Sigmoid colon (tissue), 7 donors: ENCODE results near the gene CCNB1IP1. TPM values are rescaled to one million over a fixed set of nuclear protein-coding genes. Genes with fewer than 3 reads are reported as not detected.

ENCODE experiments used
- DNase-seq: peaks from one replicate; pipeline ENCODE4 v3.0.0-alpha.2; 2019
- H3K27ac ChIP-seq, 4 donors: fragments of 200-600 bp; sonication (generic); one replicate each; pipeline ENCODE4 v1.5.1; 2016 to 2019; ENCODE audit warnings: mild to moderate bottlenecking in 1 of 4
- H3K27me3 ChIP-seq, 3 donors: fragments of 200-600 bp; sonication (generic); one replicate each; pipeline ENCODE4 v1.5.1; 2019; ENCODE audit warnings: mild to moderate bottlenecking in 1 of 3
- H3K36me3 ChIP-seq, 4 donors: fragments of 200-600 bp; sonication (generic); one replicate each; pipeline ENCODE4 v1.5.1; 2016 to 2019
- H3K4me1 ChIP-seq, 4 donors: fragments of 200-600 bp; sonication (generic); one replicate each; pipeline ENCODE4 v1.5.1; 2017 to 2019
- H3K4me3 ChIP-seq, 4 donors: fragments of 200-600 bp; sonication (generic); one replicate each; pipeline ENCODE4 v1.5.1; 2017 to 2019; ENCODE audit warnings: mild to moderate bottlenecking in 2 of 4, moderate library complexity in 1 of 4
- H3K9me3 ChIP-seq, 4 donors: fragments of 200-600 bp in 3 of 4; sonication (generic) in 3 of 4; one replicate each; pipeline versions ENCODE4 v1.5.1 to v1.6.1; 2013 to 2019
- EP300 ChIP-seq, 4 donors: sonication (generic); formaldehyde crosslinking; IDR thresholded peaks; one replicate each; pipeline ENCODE4 v1.6.1; 2017; ENCODE audit warnings: antibody characterized with exemption in 4 of 4
- POLR2A ChIP-seq, 2 donors: fragments of 450-650 bp; IDR thresholded peaks; one replicate each; pipeline ENCODE4 v1.6.1; 2016; ENCODE audit warnings: antibody characterized with exemption in 2 of 2, mild to moderate bottlenecking in 2 of 2, moderate library complexity in 2 of 2
- POLR2AphosphoS5 ChIP-seq, 4 donors: sonication (generic); formaldehyde crosslinking; IDR thresholded peaks; one replicate each; pipeline ENCODE4 v1.6.1; 2017; ENCODE audit warnings: antibody characterized with exemption in 4 of 4
- WGBS, 2 donors: extraction: QIAGEN DNeasy Blood & Tissue Kit; methylation state at CpG; one replicate each; pipeline ENCODE4 v1.1.7; 2013; 5-methylcytosine and 5-hydroxymethylcytosine counted together
- intact Hi-C: fragments of 100-400 bp; cut with DNase I; formaldehyde crosslinking; loops from one replicate; pipeline ENCODE4 v1.15.1; 2023
- polyA plus RNA-seq, 3 donors: library from polyadenylated mRNA; stranded (reverse); fragments of 200-250 nt; gene quantifications; one replicate each; pipeline ENCODE4 v1.2.3, GENCODE V29; 2013
- total RNA-seq, 4 donors: library from RNA; depleted of rRNA; stranded (reverse); fragments of >200 nt; gene quantifications; one replicate each; pipeline ENCODE4 v1.1.0, GENCODE V29; 2016
- TF ChIP-seq, protein P1 (sequence below), 4 experiments: fragments of 450-650 bp in 3 of 4; fragments of 200-600 bp in 1 of 4; IDR thresholded peaks; one replicate each; pipeline ENCODE4 v1.5.1; 2016 to 2019; ENCODE audit warnings: antibody characterized with exemption in 4 of 4, mild to moderate bottlenecking in 3 of 4, moderate library complexity in 2 of 4
- donor health status: healthy with polysubstance abuse.
- donor health status: Bipolar disorder and iron deficiency.
- donor health status: healthy.

The CCNB1IP1 gene
- total and polyA plus RNA-seq, 7 donors: 31.2 to 55.8 (median 44.4) TPM

GRCh38 chr14:20347747-20348146 lies 14.7 kb upstream of the CCNB1IP1 start:
- H3K4me1 ChIP-seq: peaks cover 0 to 10% (median 6%) of the 10 kb centered on the region in 4 donors
- no peak overlapping the region for H3K27ac ChIP-seq
- intact Hi-C loops: no loop called here
- DNase-seq: no peak
- no peaks in the 10 kb centered on the region for H3K9me3 ChIP-seq
- TF ChIP-seq, protein P1, sequence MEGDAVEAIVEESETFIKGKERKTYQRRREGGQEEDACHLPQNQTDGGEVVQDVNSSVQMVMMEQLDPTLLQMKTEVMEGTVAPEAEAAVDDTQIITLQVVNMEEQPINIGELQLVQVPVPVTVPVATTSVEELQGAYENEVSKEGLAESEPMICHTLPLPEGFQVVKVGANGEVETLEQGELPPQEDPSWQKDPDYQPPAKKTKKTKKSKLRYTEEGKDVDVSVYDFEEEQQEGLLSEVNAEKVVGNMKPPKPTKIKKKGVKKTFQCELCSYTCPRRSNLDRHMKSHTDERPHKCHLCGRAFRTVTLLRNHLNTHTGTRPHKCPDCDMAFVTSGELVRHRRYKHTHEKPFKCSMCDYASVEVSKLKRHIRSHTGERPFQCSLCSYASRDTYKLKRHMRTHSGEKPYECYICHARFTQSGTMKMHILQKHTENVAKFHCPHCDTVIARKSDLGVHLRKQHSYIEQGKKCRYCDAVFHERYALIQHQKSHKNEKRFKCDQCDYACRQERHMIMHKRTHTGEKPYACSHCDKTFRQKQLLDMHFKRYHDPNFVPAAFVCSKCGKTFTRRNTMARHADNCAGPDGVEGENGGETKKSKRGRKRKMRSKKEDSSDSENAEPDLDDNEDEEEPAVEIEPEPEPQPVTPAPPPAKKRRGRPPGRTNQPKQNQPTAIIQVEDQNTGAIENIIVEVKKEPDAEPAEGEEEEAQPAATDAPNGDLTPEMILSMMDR (IDR thresholded peaks at IDR 0.05): no peak
- TF ChIP-seq EP300 (IDR thresholded peaks at IDR 0.05) (no peak), POLR2A (IDR thresholded peaks at IDR 0.05) (no peak), POLR2AphosphoS5 (IDR thresholded peaks at IDR 0.05) (no peak)
- H3K27me3 ChIP-seq: no peaks in the 10 kb centered on the region
- WGBS, 2 donors: 98% methylated on average over 3 of the region's 3 CpGs
- H3K36me3 ChIP-seq: peaks cover 8 to 73% (median 19%) of the 10 kb centered on the region in 4 donors
- no peak overlapping the region for H3K4me3 ChIP-seq

- Histone ChIP-seq H3K27ac (no peak overlapping the region), H3K27me3 (no peaks in the 10 kb centered on the region), H3K9me3 (no peaks in the 10 kb centered on the region), H3K4me3 (no peak overlapping the region), H3K4me1 (peaks cover 0 to 10% (median 8%) of the 10 kb centered on the region in 4 donors), H3K36me3 (peaks cover 8 to 62% (median 15%) of the 10 kb centered on the region in 4 donors)
- intact Hi-C loops: no loop called here
- 97 to 100% methylated on average over 1 of the region's 1 CpG for WGBS, 2 donors
- TF ChIP-seq POLR2AphosphoS5 (IDR thresholded peaks at IDR 0.05): no peak
- TF ChIP-seq POLR2A (IDR thresholded peaks at IDR 0.05): no peak
- no peak for TF ChIP-seq EP300 (IDR thresholded peaks at IDR 0.05)
- TF ChIP-seq, protein P1 (IDR thresholded peaks at IDR 0.05): no peak
- no peak for DNase-seq
Observed at GRCh38 chr14:20346713-20347112, 13.6 kb upstream of the CCNB1IP1 start.

DNA sequence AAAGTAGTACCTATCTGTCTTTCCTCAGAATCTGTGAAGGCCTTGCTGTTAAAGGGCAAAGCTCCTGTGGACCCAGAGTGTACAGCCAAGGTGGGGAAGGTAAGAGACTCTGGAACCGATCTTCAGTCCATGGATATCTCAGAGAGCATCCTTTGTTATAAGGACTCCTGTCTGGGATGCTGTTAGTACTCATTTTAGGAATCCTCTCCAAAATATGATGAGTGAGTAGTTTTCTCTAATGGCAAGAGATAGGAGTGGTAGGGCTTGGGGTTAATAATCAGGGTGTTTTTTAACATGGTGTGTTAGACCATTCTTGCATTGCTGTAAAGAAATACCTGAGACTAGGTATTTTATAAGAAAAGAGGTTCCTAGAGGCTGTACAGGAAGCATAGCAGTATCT lies 12.3 kb upstream of the CCNB1IP1 start:
- Histone ChIP-seq H3K27me3 (no peaks in the 10 kb centered on the region), H3K9me3 (no peaks in the 10 kb centered on the region), H3K4me3 (no peak overlapping the region), H3K36me3 (peaks cover 8 to 49% (median 12%) of the 10 kb centered on the region in 4 donors), H3K4me1 (peaks cover 0 to 11% (median 8%) of the 10 kb centered on the region in 4 donors), H3K27ac (no peak overlapping the region)
- no peak for TF ChIP-seq POLR2A (IDR thresholded peaks at IDR 0.05)
- no peak for DNase-seq
- intact Hi-C loops: no loop called here
- 93 to 95% methylated on average over 1 of the region's 1 CpG for WGBS, 2 donors

- Histone ChIP-seq H3K27me3 (no peaks in the 10 kb centered on the region), H3K4me3 (peak overlapping the region; percentile 63 to 88 (median 72)), H3K36me3 (peaks cover 0 to 34% (median 4%) of the 10 kb centered on the region in 4 donors), H3K27ac (peak overlapping the region; percentile 92 to 95 (median 94)), H3K4me1 (peaks cover 0 to 11% (median 8%) of the 10 kb centered on the region in 4 donors), H3K9me3 (no peaks in the 10 kb centered on the region)
- TF ChIP-seq POLR2A (IDR thresholded peaks at IDR 0.05): no peak
- TF ChIP-seq, protein P1 (IDR thresholded peaks at IDR 0.05): no peak
- no peak for TF ChIP-seq EP300 (IDR thresholded peaks at IDR 0.05)
- no peak for TF ChIP-seq POLR2AphosphoS5 (IDR thresholded peaks at IDR 0.05)
- intact Hi-C loops: loop anchor here (1.0 to 5.0 kb wide), 5 partner anchors 11 to 338 kb away; partner anchors contain the start of genes APEX1, CCNB1IP1, OSGEP and RNASE4
- WGBS, 2 donors: 0 to 4% methylated on average over 3 of the region's 3 CpGs
- no peak for DNase-seq
Observed at GRCh38 chr14:20343862-20344220, 10.8 kb upstream of the CCNB1IP1 start.

GRCh38 chr14:20343092-20343861 lies 10.2 kb upstream of the CCNB1IP1 start, which contains the start of gene PARP2:
Gene PARP2, plus strand, starts transcription at chr14:20343635. Its CDS starts 7 bp downstream, at chr14:20343642.
- Histone ChIP-seq H3K4me1 (peaks cover 0 to 11% (median 8%) of the 10 kb centered on the region in 4 donors), H3K27me3 (no peaks in the 10 kb centered on the region), H3K4me3 (peak within 1 kb of the TSS; percentile 63 to 88 (median 72)), H3K9me3 (no peaks in the 10 kb centered on the region), H3K27ac (peak within 1 kb of the TSS; percentile 92 to 95 (median 94)), H3K36me3 (peaks cover 0 to 28% (median 2%) of the 10 kb centered on the region in 4 donors)
- 0% methylated on average over 50 of the region's 50 CpGs for WGBS, 2 donors
- intact Hi-C loops: loop anchor here (1.0 to 5.0 kb wide), 5 partner anchors 10 to 339 kb away; partner anchors contain the start of genes APEX1, CCNB1IP1, OSGEP and RNASE4
- TF ChIP-seq POLR2AphosphoS5 (IDR thresholded peaks at IDR 0.05) (peak; percentile 97 to 99 (median 98)), EP300 (IDR thresholded peaks at IDR 0.05) (peak in 1 of 4 donors; percentile 64), POLR2A (IDR thresholded peaks at IDR 0.05) (peak; percentile 65 to 77)
- TF ChIP-seq, protein P1 (IDR thresholded peaks at IDR 0.05): peak in 1 of 4 experiments; percentile 4
- DNase-seq: peak; percentile 99
